ENCODE results near the gene MAPKAPK2. TPM values are rescaled to one million over a fixed set of nuclear protein-coding genes. Genes with fewer than 3 reads are reported as not detected.

MAPKAPK2 gene
- total RNA-seq, 1 donor from 2014 or later = 24.7 TPM

GRCh38 chr1:206663362-206663761 is 21.3 kb upstream of the MAPKAPK2 start:
- no peak overlapping the region for H3K9ac ChIP-seq
- H3K4me1 ChIP-seq = peaks cover 8% of the 10 kb centered on the region
- H3F3A ChIP-seq (ENCODE audit: low read depth) = no peaks in the 10 kb centered on the region
- peaks cover 25% of the 10 kb centered on the region for H3K27me3 ChIP-seq
- H3K27ac ChIP-seq = no peak overlapping the region
- no peaks in the 10 kb centered on the region for H3K79me2 ChIP-seq (ENCODE audit: low read depth)
- H3K27ac Mint-ChIP-seq = no peak overlapping the region
- H3K9me3 Mint-ChIP-seq = no peaks in the 10 kb centered on the region
- H3K4me1 Mint-ChIP-seq = peaks cover 11% of the 10 kb centered on the region
- H3K9me3 ChIP-seq (ENCODE audit: low read depth) = no peaks in the 10 kb centered on the region
- peak overlapping the region; percentile 83 for H3K4me2 ChIP-seq
- peak overlapping the region; percentile 79 for H2AFZ ChIP-seq (replicated peaks)
- H3K27me3 Mint-ChIP-seq (ENCODE audit: insufficient read depth, low read depth) = peaks cover 20% of the 10 kb centered on the region
- H3K36me3 ChIP-seq = no peaks in the 10 kb centered on the region
- H3K4me3 Mint-ChIP-seq = peak overlapping the region; percentile 52
- DNase-seq (ENCODE audit: low spot score) = no peak
- no peaks in the 10 kb centered on the region for H3K36me3 Mint-ChIP-seq
- H3K4me3 ChIP-seq = peak overlapping the region; percentile 41
- TF ChIP-seq EZH2phosphoT487 (IDR thresholded peaks at IDR 0.05) (no peak), EZH2 (IDR thresholded peaks at IDR 0.05) (no peak), CTCF (IDR thresholded peaks at IDR 0.05) (no peak)
- no peaks in the 10 kb centered on the region for H4K20me1 ChIP-seq (ENCODE audit: low read depth)

GRCh38 chr1:206663832-206664652 is 20.7 kb upstream of the MAPKAPK2 start:
- no peak overlapping the region for H3K27ac Mint-ChIP-seq
- peak overlapping the region; percentile 52 for H3K4me3 Mint-ChIP-seq
- Histone ChIP-seq H3K9ac (no peak overlapping the region), H3K4me3 (peak overlapping the region; percentile 41), H3K36me3 (no peaks in the 10 kb centered on the region), H4K20me1 (ENCODE audit: low read depth) (no peaks in the 10 kb centered on the region), H3K9me3 (ENCODE audit: low read depth) (no peaks in the 10 kb centered on the region), H3K27me3 (peaks cover 25% of the 10 kb centered on the region), H3F3A (ENCODE audit: low read depth) (no peaks in the 10 kb centered on the region), H3K79me2 (ENCODE audit: low read depth) (no peaks in the 10 kb centered on the region), H3K27ac (no peak overlapping the region), H2AFZ (replicated peaks) (peak overlapping the region; percentile 79), H3K4me2 (peak overlapping the region; percentile 83), H3K4me1 (peaks cover 2% of the 10 kb centered on the region)
- peak; percentile 89 for DNase-seq (ENCODE audit: low spot score)
- no peaks in the 10 kb centered on the region for H3K36me3 Mint-ChIP-seq
- TF ChIP-seq EZH2 (IDR thresholded peaks at IDR 0.05) (peak; percentile 45), CTCF (IDR thresholded peaks at IDR 0.05) (peak; percentile 83), EZH2phosphoT487 (IDR thresholded peaks at IDR 0.05) (no peak)
- H3K4me1 Mint-ChIP-seq = peaks cover 7% of the 10 kb centered on the region
- no peaks in the 10 kb centered on the region for H3K9me3 Mint-ChIP-seq
- peaks cover 20% of the 10 kb centered on the region for H3K27me3 Mint-ChIP-seq (ENCODE audit: insufficient read depth, low read depth)

DNA sequence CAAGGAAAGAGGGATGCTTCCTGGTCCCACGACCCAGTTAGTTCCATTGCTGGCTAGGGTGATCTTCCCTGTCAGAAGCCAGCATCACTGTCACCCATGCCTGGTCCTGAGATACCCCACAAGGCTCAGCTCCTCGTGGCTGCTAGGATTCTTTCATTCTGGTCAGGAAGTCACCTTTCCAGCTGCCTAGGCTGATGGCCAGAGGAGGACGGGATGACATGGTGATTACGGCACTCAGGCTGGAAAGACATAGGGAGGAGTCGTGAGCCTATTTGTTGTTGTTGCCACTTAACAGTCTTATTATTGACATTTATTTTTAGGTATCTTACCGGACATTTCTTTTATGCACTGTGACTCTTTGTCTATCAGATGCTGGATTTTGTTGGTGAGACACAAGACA is 20.0 kb upstream of the MAPKAPK2 start:
- Histone ChIP-seq H3K36me3 (no peaks in the 10 kb centered on the region), H3K27me3 (peaks cover 25% of the 10 kb centered on the region), H3K9ac (no peak overlapping the region), H3K79me2 (ENCODE audit: low read depth) (no peaks in the 10 kb centered on the region), H3K4me2 (no peak overlapping the region), H3K4me3 (no peak overlapping the region), H3F3A (ENCODE audit: low read depth) (no peaks in the 10 kb centered on the region), H2AFZ (replicated peaks) (no peak overlapping the region), H3K27ac (no peak overlapping the region), H3K4me1 (no peaks in the 10 kb centered on the region), H4K20me1 (ENCODE audit: low read depth) (no peaks in the 10 kb centered on the region), H3K9me3 (ENCODE audit: low read depth) (no peaks in the 10 kb centered on the region)
- no peak for TF ChIP-seq CTCF (IDR thresholded peaks at IDR 0.05)
- no peak for TF ChIP-seq EZH2 (IDR thresholded peaks at IDR 0.05)
- TF ChIP-seq EZH2phosphoT487 (IDR thresholded peaks at IDR 0.05) = no peak
- no peak for DNase-seq (ENCODE audit: low spot score)
- H3K27me3 Mint-ChIP-seq (ENCODE audit: insufficient read depth, low read depth) = peaks cover 18% of the 10 kb centered on the region
- peaks cover 7% of the 10 kb centered on the region for H3K4me1 Mint-ChIP-seq
- no peak overlapping the region for H3K4me3 Mint-ChIP-seq
- H3K27ac Mint-ChIP-seq = no peak overlapping the region
- no peaks in the 10 kb centered on the region for H3K9me3 Mint-ChIP-seq
- H3K36me3 Mint-ChIP-seq = no peaks in the 10 kb centered on the region
